ENCODE results near the gene CAMK1D.

GRCh38 chr10:12489357-12489756 lies 140.0 kb downstream of the CAMK1D start:
- TF ChIP-seq EZH2 (IDR thresholded peaks at IDR 0.05; ENCODE audit: borderline replicate concordance) (no peak), CTCF (IDR thresholded peaks at IDR 0.05; ENCODE audit: poor library complexity) (no peak)

Measured in hepatocyte (in vitro differentiated cells).